Neutrophil (primary cell): Measurements from ENCODE around the gene AGRN.

ENCODE experiments used
- H3K27ac ChIP-seq: fragments of 200-600 bp; sonication (generic); 2 replicates; pipeline ENCODE4 v1.5.1; 2016; ENCODE audit warnings: mild to moderate bottlenecking, moderate library complexity
- H3K27me3 ChIP-seq: fragments of 200-600 bp; sonication (generic); 2 replicates; pipeline ENCODE4 v1.6.0; 2016; ENCODE audit warnings: mild to moderate bottlenecking
- H3K36me3 ChIP-seq: fragments of 200-600 bp; sonication (generic); 2 replicates; pipeline ENCODE4 v1.5.1; 2017
- H3K4me1 ChIP-seq, 2 experiments: fragments of 200-600 bp in 1 of 2; sonication (generic) in 1 of 2; 1 replicate in 1 of 2; 2 replicates in 1 of 2; pipeline versions ENCODE4 v1.5.1 to v1.6.1; 2013 to 2016; ENCODE audit warnings: low read depth in 1 of 2, low read length in 1 of 2, mild to moderate bottlenecking in 1 of 2, moderate library complexity in 1 of 2; ENCODE audit not compliant: control insufficient read depth in 1 of 2, insufficient read depth in 1 of 2
- H3K4me3 ChIP-seq, 2 experiments: fragments of 200-600 bp in 1 of 2; sonication (generic) in 1 of 2; 1 replicate in 1 of 2; 2 replicates in 1 of 2; pipeline ENCODE4 v1.5.1; 2013 to 2016; ENCODE audit warnings: low read depth in 1 of 2, low read length in 1 of 2, mild to moderate bottlenecking in 1 of 2, moderate library complexity in 1 of 2
- H3K9me3 ChIP-seq: fragments of 200-600 bp; sonication (generic); 2 replicates; pipeline ENCODE4 v1.5.1; 2016
- TF ChIP-seq, protein P1 (sequence below): fragments of 200-600 bp; sonication (generic); IDR thresholded peaks from 2 replicates; pipeline ENCODE4 v1.5.1; 2016; ENCODE audit warnings: antibody characterized with exemption

AGRN gene

DNA sequence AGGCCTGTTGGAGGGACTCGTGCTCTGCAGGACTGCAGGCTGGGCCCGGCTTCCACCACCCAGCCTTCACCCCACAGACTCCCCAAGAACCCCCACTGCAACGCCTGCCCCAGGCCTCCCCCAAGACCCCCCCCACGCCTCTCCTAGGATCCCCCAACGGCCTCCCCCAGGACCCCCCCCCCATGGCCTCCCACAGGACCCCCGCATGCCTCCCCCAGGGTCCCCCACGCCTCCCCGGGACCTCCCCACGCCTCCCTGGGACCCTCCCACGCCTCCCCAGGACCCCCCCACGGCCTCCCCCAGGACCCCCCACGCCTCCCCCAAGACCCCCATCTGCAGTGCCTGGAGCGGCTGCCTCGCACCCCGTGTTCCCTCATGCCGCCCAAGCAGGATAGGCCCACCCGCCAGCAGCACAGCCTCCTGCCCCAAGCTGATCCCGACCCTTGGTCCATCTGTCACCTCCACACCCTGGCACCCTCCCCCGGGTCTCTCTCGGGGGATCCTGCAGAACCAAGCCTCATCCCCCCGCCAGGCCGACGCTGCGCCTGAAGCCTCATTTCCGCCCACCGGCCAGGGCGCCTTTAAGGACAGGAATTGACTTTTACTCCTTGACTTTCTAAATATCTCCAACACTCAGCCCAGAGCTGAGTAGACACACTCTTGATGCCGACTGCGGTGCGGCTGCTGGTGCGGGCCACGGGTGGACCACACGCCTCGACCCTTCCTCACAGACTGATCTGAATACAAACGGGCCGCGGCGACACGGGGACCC lies 68.3 kb downstream of the AGRN start:
- H3K27me3 ChIP-seq: no peaks in the 10 kb centered on the region
- TF ChIP-seq, protein P1, sequence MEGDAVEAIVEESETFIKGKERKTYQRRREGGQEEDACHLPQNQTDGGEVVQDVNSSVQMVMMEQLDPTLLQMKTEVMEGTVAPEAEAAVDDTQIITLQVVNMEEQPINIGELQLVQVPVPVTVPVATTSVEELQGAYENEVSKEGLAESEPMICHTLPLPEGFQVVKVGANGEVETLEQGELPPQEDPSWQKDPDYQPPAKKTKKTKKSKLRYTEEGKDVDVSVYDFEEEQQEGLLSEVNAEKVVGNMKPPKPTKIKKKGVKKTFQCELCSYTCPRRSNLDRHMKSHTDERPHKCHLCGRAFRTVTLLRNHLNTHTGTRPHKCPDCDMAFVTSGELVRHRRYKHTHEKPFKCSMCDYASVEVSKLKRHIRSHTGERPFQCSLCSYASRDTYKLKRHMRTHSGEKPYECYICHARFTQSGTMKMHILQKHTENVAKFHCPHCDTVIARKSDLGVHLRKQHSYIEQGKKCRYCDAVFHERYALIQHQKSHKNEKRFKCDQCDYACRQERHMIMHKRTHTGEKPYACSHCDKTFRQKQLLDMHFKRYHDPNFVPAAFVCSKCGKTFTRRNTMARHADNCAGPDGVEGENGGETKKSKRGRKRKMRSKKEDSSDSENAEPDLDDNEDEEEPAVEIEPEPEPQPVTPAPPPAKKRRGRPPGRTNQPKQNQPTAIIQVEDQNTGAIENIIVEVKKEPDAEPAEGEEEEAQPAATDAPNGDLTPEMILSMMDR: no peak
- no peaks in the 10 kb centered on the region for H3K9me3 ChIP-seq
- no peaks in the 10 kb centered on the region for H3K4me1 ChIP-seq
- H3K27ac ChIP-seq: no peak overlapping the region
- H3K36me3 ChIP-seq: no peaks in the 10 kb centered on the region
- no peak overlapping the region for H3K4me3 ChIP-seq

DNA sequence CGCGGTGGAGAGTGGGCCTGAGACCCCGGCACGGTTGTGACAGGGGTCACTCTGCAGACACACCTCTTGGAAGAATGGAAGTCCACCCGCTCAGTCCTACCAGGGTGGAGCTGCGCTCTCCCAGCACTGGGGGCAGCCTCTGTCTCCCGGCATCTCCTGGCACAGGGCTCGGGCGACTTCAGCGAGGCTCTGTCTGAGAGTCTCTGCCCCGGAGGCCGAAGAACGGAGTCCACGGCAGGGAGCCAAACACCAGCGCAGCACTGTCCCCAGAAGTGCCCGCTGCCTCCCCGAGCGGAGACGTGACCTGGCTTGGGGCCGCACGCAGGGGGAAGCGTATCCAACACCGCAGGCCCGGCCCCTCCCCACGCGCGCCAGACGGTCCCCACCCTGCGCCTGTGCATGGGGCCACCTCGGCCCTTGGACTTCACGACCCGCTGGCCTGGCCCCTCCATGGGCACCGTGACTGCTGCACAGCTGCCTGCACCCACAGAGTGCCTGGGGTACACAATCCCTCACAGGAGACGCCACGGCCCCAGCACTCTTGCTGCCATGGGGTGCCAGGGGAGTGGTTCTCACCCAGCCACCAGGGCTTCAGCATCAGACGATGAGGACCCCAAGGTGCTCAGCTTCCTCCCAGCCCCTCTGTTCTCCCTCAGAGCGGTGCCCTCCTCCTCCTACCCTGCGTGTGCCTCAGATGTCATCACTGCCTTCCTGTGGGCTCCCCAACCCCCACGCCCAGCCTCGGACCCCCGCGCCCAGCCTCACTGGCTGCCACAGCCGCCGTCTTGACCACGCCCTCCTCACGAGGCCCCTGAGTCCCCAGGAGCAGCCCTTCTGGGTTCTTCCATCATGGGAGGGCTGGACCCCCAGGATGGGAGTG lies 69.1 kb downstream of the AGRN start:
- Histone ChIP-seq H3K4me1 (no peaks in the 10 kb centered on the region), H3K4me3 (no peak overlapping the region), H3K27me3 (no peaks in the 10 kb centered on the region), H3K36me3 (no peaks in the 10 kb centered on the region), H3K27ac (no peak overlapping the region), H3K9me3 (no peaks in the 10 kb centered on the region)
- TF ChIP-seq, protein P1: no peak

DNA sequence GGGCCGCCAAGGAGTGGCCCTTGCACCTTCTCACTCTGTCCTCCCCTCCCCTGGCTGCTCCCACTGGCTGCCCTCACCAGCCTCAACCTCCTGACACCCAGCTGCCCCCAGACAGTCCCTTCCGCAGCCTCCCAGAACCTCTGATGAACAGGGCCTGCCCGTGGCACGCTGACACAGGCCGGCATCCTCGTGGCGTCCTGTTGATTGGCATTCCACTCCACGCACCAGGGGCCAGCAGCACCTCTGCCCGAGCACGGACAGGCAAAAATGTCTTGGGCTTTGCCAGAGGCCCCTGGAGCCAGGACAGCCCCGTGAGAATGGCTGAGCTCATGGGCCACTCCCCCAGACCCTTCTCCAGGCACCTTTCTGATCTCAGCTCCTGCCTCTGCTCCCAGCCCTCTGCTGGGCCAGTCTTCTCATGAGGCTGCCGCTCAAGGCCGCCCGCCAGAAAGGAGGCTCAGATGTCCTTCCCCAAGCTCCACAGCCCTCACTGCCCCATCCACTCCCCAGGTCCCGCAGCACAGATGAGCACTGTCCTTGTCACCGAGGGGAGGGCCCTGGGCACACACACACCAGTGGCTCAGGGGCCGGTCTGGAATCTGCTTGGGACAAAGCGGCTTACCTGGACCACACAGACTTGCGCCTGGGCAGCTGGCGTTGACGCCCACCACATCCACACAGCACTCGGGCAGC lies 70.0 kb downstream of the AGRN start:
- H3K36me3 ChIP-seq: no peaks in the 10 kb centered on the region
- no peaks in the 10 kb centered on the region for H3K27me3 ChIP-seq
- H3K27ac ChIP-seq: no peak overlapping the region
- H3K4me3 ChIP-seq: no peak overlapping the region
- H3K9me3 ChIP-seq: no peaks in the 10 kb centered on the region
- TF ChIP-seq, protein P1: no peak
- H3K4me1 ChIP-seq: no peaks in the 10 kb centered on the region

DNA sequence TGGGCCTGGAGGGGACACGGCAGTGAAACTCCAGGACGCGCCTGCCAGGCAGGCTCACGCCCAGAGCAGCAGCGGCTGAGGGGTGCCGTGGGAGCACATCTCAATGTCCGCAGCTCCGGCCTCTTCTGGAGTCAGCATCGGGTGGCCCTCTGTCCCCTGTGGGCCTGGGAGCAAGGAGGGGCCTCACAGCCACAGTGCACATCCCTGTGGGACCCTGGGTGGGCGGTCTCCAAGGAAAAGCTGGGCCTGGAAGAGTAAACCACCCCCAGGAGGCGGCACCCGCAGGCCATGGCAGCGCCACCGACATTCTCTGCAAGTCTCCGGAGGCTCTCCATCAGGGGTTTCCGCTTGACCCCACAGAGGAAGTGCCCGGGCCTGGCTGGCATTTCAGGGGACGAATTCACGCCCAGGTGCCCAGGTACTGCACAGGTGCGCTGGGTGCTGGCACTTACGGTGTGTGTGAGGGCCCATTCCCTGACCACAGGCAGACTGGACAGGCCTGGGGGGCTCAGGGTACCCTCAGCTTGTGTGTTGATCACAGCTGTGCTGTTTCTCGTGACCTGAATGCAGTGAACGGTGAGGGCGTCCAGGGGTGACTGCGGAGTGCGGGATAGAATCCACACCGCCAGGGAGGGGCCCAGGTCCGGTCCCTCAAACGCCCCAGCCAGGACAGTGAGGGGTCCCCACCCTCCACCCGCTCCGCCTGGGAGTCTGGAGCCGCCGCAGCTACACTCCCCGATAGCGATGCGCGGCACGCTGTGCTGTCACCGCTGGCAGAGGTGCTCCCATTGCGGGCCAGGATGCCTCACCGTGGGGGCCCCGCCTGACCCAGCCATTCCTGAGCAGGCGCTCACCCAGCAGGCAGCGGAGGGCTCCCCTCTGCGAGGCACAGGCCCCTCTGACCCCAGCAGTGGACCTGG lies 70.8 kb downstream of the AGRN start:
- H3K4me3 ChIP-seq: no peak overlapping the region
- H3K9me3 ChIP-seq: no peaks in the 10 kb centered on the region
- no peak overlapping the region for H3K27ac ChIP-seq
- H3K4me1 ChIP-seq: no peaks in the 10 kb centered on the region
- TF ChIP-seq, protein P1: no peak
- no peaks in the 10 kb centered on the region for H3K27me3 ChIP-seq
- no peaks in the 10 kb centered on the region for H3K36me3 ChIP-seq
